Mucosa of descending colon (tissue), 3 donors: ENCODE data around the gene NUDT22. TPM values are rescaled to one million over a fixed set of nuclear protein-coding genes. Genes with fewer than 3 reads are reported as not detected.
A peak's percentile ranks its signal among the peaks of the same experiment; 100 is the strongest.

Source experiments
- ATAC-seq: fragments of 200-7000 bp; cut with Tn5 transposase; one replicate; pipeline ENCODE4 v1.9.1; 2020; ENCODE audit warnings: mild to moderate bottlenecking, moderate library complexity
- DNase-seq, 3 donors: peaks; one replicate each; pipeline ENCODE4 v3.0.0-alpha.2; 2020
- H3K36me3 ChIP-seq: fragments of 200-600 bp; one replicate; pipeline ENCODE4 v1.8.0; 2021; ENCODE audit warnings: low read depth, mild to moderate bottlenecking
- H3K4me1 ChIP-seq: fragments of 200-600 bp; one replicate; pipeline ENCODE4 v1.8.0; 2021; ENCODE audit warnings: low read depth, mild to moderate bottlenecking
- H3K4me3 ChIP-seq: fragments of 200-600 bp; one replicate; pipeline ENCODE4 v1.8.0; 2021; ENCODE audit warnings: mild to moderate bottlenecking
- H3K9me3 ChIP-seq: fragments of 200-600 bp; one replicate; pipeline ENCODE4 v1.8.0; 2021; ENCODE audit warnings: mild to moderate bottlenecking
- CTCF ChIP-seq: fragments of 200-600 bp; IDR thresholded peaks from one replicate; pipeline ENCODE4 v1.8.0; 2022; ENCODE audit warnings: antibody characterized with exemption, mild to moderate bottlenecking
- intact Hi-C, 2 donors: fragments of 100-400 bp; cut with DNase I in 1 of 2; cut with micrococcal nuclease in 1 of 2; formaldehyde crosslinking; loops; one replicate each; pipeline versions ENCODE4 v1.11.0 to v1.11.1; 2022; cut with DNase I, micrococcal nuclease
- total RNA-seq, 3 donors: library from RNA; stranded (reverse); fragmentation: NEBNext Ultra II Directional in 2 of 3; extraction: Animal tissue kit (Norgen Biotek cat#: 25700) in 2 of 3; gene quantifications; one replicate each; pipeline versions ENCODE4 v1.2.1 to v1.2.4, GENCODE V29; 2021 to 2023
- donor health status: DM: no; HTN: no; CAD: no; lungs with moderate emphysema.
- donor health status: DM: no; HTN: no; CAD: no.
- donor health status: DM: no; HTN: yes; CAD: no.

The NUDT22 gene
- total RNA-seq, 3 donors from 2014 or later, result 81.6 to 137 (median 119) TPM

GRCh38 chr11:64206457-64207255, 19.4 kb upstream of the NUDT22 start, which contains the start of gene FERMT3:
Gene FERMT3 (plus strand): TSS chr11:64206721. CDS start chr11:64207365, 644 bp downstream.
- H3K4me3 ChIP-seq, result peak within 1 kb of the TSS; percentile 9
- TF ChIP-seq CTCF, result no peak
- peaks cover 12% of the 10 kb centered on the region for H3K36me3 ChIP-seq
- H3K9me3 ChIP-seq, result no peaks in the 10 kb centered on the region
- DNase-seq, result peak; percentile 90 to 95 (median 92)
- H3K4me1 ChIP-seq, result peaks cover 32% of the 10 kb centered on the region
- intact Hi-C loops, result loop anchor here (5.0 to 10.0 kb wide), 2 partner anchors 96 to 98 kb away; partner anchors contain the start of genes CATSPERZ (in 2 of the 2) and ESRRA (in 1 of the 2)
- peak; percentile 85 for ATAC-seq

GRCh38 chr11:64207256-64208085, 18.6 kb upstream of the NUDT22 start:
- TF ChIP-seq CTCF, result no peak
- peak overlapping the region; percentile 9 for H3K4me3 ChIP-seq
- H3K4me1 ChIP-seq, result peaks cover 32% of the 10 kb centered on the region
- H3K36me3 ChIP-seq, result peaks cover 7% of the 10 kb centered on the region
- ATAC-seq (peak; percentile 53), DNase-seq (peak; percentile 73 to 90 (median 75))
- H3K9me3 ChIP-seq, result no peaks in the 10 kb centered on the region
- intact Hi-C loops, result loop anchor here (5.0 to 10.0 kb wide), 2 partner anchors 95 to 97 kb away; partner anchors contain the start of genes CATSPERZ (in 2 of the 2) and ESRRA (in 1 of the 2)

- ATAC-seq, result no peak
- TF ChIP-seq CTCF, result no peak
- H3K36me3 ChIP-seq, result no peaks in the 10 kb centered on the region
- no peak for DNase-seq
- intact Hi-C loops, result loop anchor here (5.0 to 10.0 kb wide), 2 partner anchors 94 to 97 kb away; partner anchors contain the start of genes CATSPERZ (in 2 of the 2) and ESRRA (in 1 of the 2)
- H3K4me1 ChIP-seq, result peaks cover 32% of the 10 kb centered on the region
- no peak overlapping the region for H3K4me3 ChIP-seq
- no peaks in the 10 kb centered on the region for H3K9me3 ChIP-seq
Observed at GRCh38 chr11:64208086-64208795, 17.8 kb upstream of the NUDT22 start.

- no peaks in the 10 kb centered on the region for H3K9me3 ChIP-seq
- intact Hi-C loops, result loop anchor here (5.0 to 10.0 kb wide), 2 partner anchors 93 to 96 kb away; partner anchors contain the start of genes CATSPERZ (in 2 of the 2) and ESRRA (in 1 of the 2)
- no peak for TF ChIP-seq CTCF
Observed at GRCh38 chr11:64208796-64209562, 17.1 kb upstream of the NUDT22 start.

More at GRCh38 chr11:64208796-64209562, 17.1 kb upstream of the NUDT22 start:
- H3K36me3 ChIP-seq, result no peaks in the 10 kb centered on the region
- H3K4me3 ChIP-seq, result no peak overlapping the region
- H3K4me1 ChIP-seq, result peaks cover 32% of the 10 kb centered on the region
- ATAC-seq (no peak), DNase-seq (no peak)
